Measurements from ENCODE around the gene PEAR1. TPM values are rescaled to one million over a fixed set of nuclear protein-coding genes. Genes with fewer than 3 reads are reported as not detected.

Gene PEAR1
- polyA plus RNA-seq, 3 donors = not detected

GRCh38 chr1:156881663-156882062 is 11.9 kb upstream of the PEAR1 start:
- no peaks in the 10 kb centered on the region for H3K36me3 Mint-ChIP-seq
- intact Hi-C loops (cut with micrococcal nuclease) = loop anchor here in 1 of 2 donors (10.0 kb wide), 1 partner anchor 187 kb away; no protein-coding TSS in a partner anchor
- Histone ChIP-seq H3K4me3 (replicated peaks in 1 of 3; ENCODE audit: low read depth in 2 of 3, low read length in 3 of 3) (no peak overlapping the region), H3K27ac (ENCODE audit: low read depth in 1 of 2, low read length in 2 of 2) (no peak overlapping the region), H3K27me3 (ENCODE audit: control insufficient read depth in 2 of 2, insufficient read depth in 2 of 2, low read length in 2 of 2) (peaks cover 0 to 3% of the 10 kb centered on the region in 2 donors), H3K79me2 (ENCODE audit: insufficient read depth, low read length) (no peaks in the 10 kb centered on the region), H3K9me3 (replicated peaks in 1 of 2; ENCODE audit: control insufficient read depth in 1 of 2, insufficient read depth in 1 of 2, low read length in 2 of 2) (no peaks in the 10 kb centered on the region), H4K20me1 (ENCODE audit: insufficient read depth, low read length) (no peaks in the 10 kb centered on the region), H3K4me2 (replicated peaks; ENCODE audit: extremely low read depth, low read length, poor library complexity, severe bottlenecking) (no peak overlapping the region), H3K36me3 (replicated peaks in 1 of 2; ENCODE audit: control insufficient read depth in 1 of 2, insufficient read depth in 2 of 2, low read length in 2 of 2) (no peaks in the 10 kb centered on the region), H2AFZ (ENCODE audit: insufficient read depth, low read depth, low read length, poor library complexity, severe bottlenecking) (no peak overlapping the region), H3K4me1 (ENCODE audit: control insufficient read depth in 1 of 2, insufficient read depth in 2 of 2, low read length in 2 of 2) (no peaks in the 10 kb centered on the region), H3K9ac (ENCODE audit: insufficient read depth, low read length, poor library complexity, severe bottlenecking) (no peak overlapping the region)
- no peaks in the 10 kb centered on the region for H3K9me3 Mint-ChIP-seq
- H3K27me3 Mint-ChIP-seq (ENCODE audit: low read depth in 3 of 3) = peaks cover 23 to 44% (median 24%) of the 10 kb centered on the region in 3 donors
- no peak overlapping the region for H3K27ac Mint-ChIP-seq
- DNase-seq = no peak
- WGBS (ENCODE audit: insufficient coverage) = no CpG with 5 or more reads among the region's 4 CpGs
- no peak overlapping the region for H3K4me3 Mint-ChIP-seq
- no peaks in the 10 kb centered on the region for H3K4me1 Mint-ChIP-seq
- no peak for TF ChIP-seq CTCF (IDR thresholded peaks at IDR 0.05)

GRCh38 chr1:156882543-156882942 is 11.0 kb upstream of the PEAR1 start:
- Histone ChIP-seq H3K36me3 (replicated peaks in 1 of 2; ENCODE audit: control insufficient read depth in 1 of 2, insufficient read depth in 2 of 2, low read length in 2 of 2) (no peaks in the 10 kb centered on the region), H3K27ac (ENCODE audit: low read depth in 1 of 2, low read length in 2 of 2) (no peak overlapping the region), H4K20me1 (ENCODE audit: insufficient read depth, low read length) (no peaks in the 10 kb centered on the region), H3K4me2 (replicated peaks; ENCODE audit: extremely low read depth, low read length, poor library complexity, severe bottlenecking) (no peak overlapping the region), H3K9ac (ENCODE audit: insufficient read depth, low read length, poor library complexity, severe bottlenecking) (no peak overlapping the region), H3K4me1 (ENCODE audit: control insufficient read depth in 1 of 2, insufficient read depth in 2 of 2, low read length in 2 of 2) (no peaks in the 10 kb centered on the region), H3K27me3 (ENCODE audit: control insufficient read depth in 2 of 2, insufficient read depth in 2 of 2, low read length in 2 of 2) (peaks cover 0 to 6% of the 10 kb centered on the region in 2 donors), H3K4me3 (replicated peaks in 1 of 3; ENCODE audit: low read depth in 2 of 3, low read length in 3 of 3) (no peak overlapping the region), H3K79me2 (ENCODE audit: insufficient read depth, low read length) (no peaks in the 10 kb centered on the region), H3K9me3 (replicated peaks in 1 of 2; ENCODE audit: control insufficient read depth in 1 of 2, insufficient read depth in 1 of 2, low read length in 2 of 2) (no peaks in the 10 kb centered on the region), H2AFZ (ENCODE audit: insufficient read depth, low read depth, low read length, poor library complexity, severe bottlenecking) (no peak overlapping the region)
- H3K4me3 Mint-ChIP-seq = no peak overlapping the region
- no peak overlapping the region for H3K27ac Mint-ChIP-seq
- peaks cover 24 to 47% (median 26%) of the 10 kb centered on the region in 3 donors for H3K27me3 Mint-ChIP-seq (ENCODE audit: low read depth in 3 of 3)
- no peaks in the 10 kb centered on the region for H3K9me3 Mint-ChIP-seq
- intact Hi-C loops (cut with micrococcal nuclease) = loop anchor here in 1 of 2 donors (10.0 kb wide), 1 partner anchor 188 kb away; no protein-coding TSS in a partner anchor
- no peak for DNase-seq
- H3K4me1 Mint-ChIP-seq = no peaks in the 10 kb centered on the region
- H3K36me3 Mint-ChIP-seq = no peaks in the 10 kb centered on the region
- WGBS (ENCODE audit: insufficient coverage) = 71% methylated on average over 2 of the region's 3 CpGs
- TF ChIP-seq CTCF (IDR thresholded peaks at IDR 0.05) = no peak

Measured in CD14-positive monocyte (primary cell).